ENCODE results near the gene RXFP2.

Gene RXFP2

GRCh38 chr13:31769575-31769974, 30.2 kb downstream of the RXFP2 start:
- DNase-seq, result no peak

GRCh38 chr13:31772231-31772630, 32.9 kb downstream of the RXFP2 start:
- no peak for DNase-seq

DNA sequence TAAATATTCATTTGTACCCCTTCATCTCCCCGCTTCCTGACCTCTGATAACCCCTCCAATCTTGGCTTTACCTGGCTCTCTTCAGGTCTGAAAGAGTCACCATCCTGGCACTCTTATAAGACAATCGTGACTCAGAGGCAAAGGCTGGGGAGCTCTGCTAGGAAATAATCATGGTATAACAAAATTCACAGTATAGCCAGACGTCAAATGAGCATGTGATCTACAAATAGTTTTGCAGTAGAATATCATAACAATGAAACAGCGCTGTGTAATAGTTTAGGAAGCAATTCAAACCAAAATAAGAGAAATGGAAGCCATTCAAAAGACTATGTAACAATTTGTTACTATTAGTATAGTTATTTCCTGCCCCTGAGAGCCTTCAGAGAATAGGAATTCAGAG, 34.2 kb downstream of the RXFP2 start:
- no peak for DNase-seq

DNA sequence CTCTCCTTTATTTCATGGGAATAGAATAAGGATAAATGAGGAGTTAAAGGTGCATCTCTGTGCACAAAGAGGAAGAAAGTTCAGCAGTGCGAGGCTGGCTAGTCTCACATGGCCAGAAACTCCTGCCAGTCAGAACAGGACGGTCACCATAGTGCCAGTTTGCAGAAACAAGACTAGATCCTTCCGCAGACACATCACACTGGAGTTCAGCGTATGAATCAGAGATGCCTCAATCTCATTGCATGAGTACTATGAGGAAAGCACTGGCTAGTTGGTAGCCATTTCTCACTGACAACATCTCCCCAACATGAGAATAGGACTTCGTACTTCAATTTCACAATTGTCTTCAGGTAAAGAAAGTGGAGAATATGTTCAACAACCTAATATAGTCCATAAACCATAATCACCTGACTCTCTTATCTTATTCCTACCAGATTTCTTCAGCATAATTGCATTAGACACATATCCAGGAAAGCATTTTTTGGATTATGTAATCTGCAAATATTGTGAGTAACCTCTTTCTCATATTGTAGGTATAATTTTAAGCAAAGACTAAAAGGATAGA, 34.9 kb downstream of the RXFP2 start:
- DNase-seq, result no peak

DNA sequence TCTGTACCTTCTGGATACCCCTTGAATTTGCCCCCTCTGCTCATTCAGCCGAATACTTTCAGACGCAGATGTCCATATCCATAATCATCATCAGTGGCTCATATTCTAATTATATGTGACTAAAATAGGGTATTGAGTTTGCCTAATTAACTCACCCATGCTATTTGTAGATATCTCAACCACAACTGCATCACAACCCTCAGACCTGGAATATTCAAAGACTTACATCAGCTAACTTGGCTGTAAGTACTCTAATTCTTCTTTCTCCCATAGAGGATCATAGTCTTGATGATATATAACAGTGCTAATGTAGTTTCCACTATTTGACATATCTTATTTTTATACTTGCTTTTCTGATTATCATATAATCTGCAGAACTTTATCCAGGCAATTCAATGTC, 35.8 kb downstream of the RXFP2 start:
- DNase-seq, result no peak

DNA sequence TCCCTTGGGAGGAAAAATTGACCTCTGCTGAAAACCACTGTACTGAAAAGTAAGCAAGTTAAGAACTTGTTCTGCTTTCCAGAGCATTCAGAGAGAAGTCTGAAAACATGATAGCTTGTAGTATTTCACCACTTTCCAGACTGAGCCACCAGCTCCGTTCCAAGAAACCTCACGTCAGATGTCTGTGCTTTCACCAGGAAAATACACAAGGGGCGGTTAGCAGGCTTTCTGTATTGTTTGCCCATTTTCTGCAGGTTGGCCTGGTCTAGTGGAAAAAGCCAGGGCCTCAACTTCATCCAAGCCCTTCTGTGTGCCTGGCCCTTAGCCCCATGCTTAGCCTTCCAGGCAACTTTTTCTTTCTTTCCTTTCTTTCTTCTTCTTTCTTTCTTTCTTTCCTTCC, 36.4 kb downstream of the RXFP2 start:
- DNase-seq, result no peak

- no peak for DNase-seq
These were observed 41.7 kb downstream of the RXFP2 start for GRCh38 chr13:31781064-31781463.

DNA sequence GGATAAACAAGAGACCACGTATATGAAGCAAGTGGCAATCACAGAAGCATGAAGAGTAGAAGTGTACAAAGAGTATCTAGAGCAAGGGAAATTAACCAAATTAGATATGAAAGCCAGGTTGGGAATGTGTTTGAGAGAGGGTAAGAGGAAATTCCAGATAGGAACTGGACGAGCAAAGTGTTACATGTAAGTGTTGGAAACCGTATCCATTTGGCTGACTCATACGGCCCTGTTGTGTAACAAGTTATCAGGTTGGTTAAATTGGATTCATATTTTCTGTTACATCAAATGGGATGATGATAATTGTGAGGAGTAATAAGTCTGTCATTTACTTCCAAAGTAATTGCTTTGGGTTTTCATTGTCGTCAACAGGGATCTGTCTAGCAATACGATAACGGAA, 46.7 kb downstream of the RXFP2 start:
- no peak for DNase-seq

DNA sequence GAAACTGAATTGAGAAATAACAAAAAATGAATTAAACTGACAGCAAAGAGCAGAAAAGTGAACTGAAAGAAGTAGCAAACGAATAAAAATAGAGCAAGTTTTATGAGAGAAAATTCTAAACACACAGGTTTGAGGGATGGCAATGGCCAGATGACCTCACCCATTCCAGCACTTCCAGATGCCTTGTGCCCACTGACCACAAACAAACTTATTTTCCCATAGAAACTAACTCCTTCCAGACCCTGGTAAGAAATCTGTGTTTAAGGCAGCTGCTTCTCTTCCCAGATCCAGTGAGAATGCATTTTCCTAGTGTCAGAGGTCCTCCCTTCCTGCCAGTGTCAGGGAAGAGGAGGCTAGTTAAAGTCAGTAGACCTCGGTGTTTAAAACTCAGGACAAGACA, 51.7 kb downstream of the RXFP2 start:
- DNase-seq, result no peak

DNA sequence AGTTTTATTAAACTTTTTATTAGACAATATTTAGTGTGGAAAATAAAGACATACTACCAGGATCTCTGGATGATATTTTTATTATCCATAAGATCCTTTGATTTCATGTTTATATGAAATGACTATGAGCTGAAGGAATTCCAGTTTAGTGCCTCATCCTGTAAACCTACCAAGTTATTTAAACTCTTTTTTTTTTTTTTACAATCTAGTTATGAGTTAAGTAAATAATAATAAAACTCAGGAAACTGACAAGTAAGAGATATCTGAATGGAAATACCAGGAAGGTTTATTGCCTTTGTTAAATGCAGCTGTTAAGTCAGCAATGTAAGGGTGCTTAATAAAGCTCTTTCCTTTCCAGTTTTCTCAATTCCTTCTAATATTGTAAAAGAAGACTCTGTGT, 53.9 kb downstream of the RXFP2 start:
- DNase-seq, result no peak

DNA sequence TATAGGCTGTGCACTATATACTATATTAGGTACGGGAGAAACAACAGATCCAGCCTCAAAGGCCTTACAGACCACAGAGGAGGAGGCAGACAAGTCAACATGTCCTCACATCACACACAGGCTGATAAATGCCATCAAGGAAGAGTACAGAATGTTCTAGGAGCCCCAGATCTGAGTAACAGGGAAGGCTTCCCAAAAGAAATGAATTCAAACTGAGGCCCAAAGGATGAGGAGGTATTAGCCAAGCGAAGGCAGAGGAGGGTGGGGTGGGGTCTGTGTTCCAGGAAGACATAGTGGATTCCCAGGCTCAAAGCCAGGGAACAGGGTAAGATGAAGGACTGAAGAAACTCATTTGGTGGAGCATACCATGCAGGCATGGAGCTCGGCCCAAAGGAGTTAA, 55.1 kb downstream of the RXFP2 start:
- DNase-seq, result no peak

DNA sequence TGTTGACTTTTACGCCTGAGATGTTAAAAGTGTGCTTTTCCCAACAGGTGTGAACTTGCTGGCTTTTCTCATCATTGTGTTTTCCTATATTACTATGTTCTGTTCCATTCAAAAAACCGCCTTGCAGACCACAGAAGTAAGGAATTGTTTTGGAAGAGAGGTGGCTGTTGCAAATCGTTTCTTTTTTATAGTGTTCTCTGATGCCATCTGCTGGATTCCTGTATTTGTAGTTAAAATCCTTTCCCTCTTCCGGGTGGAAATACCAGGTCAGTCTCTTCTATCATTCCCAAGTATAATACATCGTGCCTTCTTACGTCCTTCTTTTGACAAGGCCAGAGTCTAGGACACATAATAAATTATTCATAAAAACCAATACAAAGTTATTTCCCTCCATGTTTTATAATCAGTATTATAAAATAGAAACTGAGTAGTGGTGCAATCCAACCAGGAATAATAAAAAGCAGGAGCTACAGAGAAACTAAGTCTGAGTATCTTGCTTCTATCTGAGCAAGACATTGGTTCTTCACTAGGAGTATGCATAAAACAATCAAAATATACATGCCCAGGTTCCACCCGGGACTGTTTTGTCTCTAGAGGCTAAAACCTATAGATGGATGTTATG, 57.9 kb downstream of the RXFP2 start:
- peak; percentile 2 for DNase-seq

DNA sequence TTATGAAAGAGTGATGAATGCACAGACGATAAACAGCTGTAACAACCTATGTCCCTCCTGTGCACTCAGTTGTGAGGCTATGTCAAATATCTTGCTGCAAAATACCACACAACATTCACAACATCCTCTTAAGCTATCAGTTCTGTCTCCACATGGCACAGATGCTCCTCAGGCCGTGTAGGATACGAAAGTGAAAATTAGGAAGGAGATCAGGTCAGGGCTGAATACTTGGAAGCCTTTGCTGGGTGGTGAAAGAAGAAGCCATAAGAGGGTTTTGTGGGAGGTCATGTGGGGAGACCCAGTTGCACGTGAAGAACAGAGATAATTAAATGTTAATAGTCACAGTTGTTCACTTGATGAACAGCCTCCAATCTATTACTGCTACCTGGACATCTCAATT, 58.9 kb downstream of the RXFP2 start:
- DNase-seq, result no peak

- DNase-seq, result no peak
These were observed 61.8 kb downstream of the RXFP2 start for GRCh38 chr13:31801088-31801487.

DNA sequence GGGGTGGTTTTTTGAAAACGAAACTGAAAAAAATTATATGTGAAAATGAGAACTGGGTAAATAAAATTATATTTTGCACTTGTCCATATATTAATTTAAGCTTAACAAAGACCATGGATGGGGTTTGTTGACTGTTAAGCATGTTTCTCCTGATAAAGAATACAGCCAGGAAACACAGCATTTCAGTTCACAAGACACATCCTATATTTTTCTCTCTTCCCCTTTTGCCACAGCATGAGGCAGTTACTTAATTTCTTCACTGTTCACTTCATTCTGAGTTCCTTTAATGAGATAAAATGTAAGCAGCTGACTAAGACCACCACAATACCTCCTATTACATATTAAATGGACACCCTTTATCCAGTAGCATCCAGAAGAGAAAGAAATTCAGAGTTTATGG, 64.0 kb downstream of the RXFP2 start:
- DNase-seq, result no peak

DNA sequence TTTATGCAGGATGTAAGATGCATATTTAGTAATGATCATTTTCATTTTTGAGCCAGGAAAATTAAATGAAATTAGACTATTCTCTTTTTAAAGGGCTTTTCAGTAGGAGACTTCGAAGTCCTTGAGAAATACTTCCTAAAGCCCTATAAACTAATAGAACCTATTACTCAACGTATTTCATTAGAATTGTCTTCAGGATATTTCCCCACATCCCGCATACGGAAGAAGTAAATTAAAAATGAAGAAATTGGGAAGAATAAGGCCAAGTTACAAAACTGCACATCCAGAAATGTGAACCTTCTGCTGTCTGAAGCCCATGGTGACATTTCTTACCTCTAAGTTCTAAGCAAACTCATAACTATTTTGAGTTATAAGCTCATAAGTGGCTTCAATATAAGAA, 66.5 kb downstream of the RXFP2 start:
- DNase-seq, result no peak

DNA sequence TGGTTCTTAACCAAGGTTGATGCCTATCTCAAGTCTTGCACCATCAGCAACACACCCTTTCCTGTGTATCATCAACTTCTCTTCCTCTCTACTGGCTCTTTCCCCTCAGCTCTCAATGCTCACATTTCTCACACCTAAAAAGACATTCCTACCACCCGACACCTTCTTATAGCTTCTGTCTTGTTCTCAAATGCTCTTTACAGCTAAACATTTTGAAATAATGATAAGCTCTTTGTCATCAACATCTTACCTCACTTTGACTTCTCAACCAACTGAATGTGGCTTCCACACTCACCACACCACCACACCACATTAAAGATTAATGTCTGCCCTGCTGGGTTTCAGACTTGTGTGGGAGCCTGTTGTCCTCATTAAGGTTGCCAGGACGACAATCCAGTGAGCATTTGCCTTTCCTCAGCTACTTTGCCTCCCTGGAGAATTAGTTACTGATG, 67.8 kb downstream of the RXFP2 start:
- no peak for DNase-seq

DNA sequence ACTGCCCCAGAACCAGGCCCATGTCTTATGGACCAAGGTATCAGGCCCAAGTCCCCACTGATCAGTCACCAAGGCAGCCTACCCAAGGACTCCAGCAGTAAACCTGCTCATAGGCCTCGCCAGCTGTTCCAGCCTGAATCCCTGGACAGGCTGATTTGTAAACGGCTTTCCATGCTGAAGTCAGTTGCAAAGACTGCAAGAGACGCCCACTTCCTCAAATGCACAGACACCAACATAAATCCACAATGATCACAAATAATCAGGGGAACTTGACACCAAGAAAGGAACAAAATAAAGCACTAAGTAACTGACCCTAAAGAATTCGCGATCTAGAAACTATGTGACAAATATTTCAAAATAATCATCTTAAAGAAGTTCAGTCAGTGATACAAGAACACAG, 75.2 kb downstream of the RXFP2 start:
- DNase-seq, result no peak

DNA sequence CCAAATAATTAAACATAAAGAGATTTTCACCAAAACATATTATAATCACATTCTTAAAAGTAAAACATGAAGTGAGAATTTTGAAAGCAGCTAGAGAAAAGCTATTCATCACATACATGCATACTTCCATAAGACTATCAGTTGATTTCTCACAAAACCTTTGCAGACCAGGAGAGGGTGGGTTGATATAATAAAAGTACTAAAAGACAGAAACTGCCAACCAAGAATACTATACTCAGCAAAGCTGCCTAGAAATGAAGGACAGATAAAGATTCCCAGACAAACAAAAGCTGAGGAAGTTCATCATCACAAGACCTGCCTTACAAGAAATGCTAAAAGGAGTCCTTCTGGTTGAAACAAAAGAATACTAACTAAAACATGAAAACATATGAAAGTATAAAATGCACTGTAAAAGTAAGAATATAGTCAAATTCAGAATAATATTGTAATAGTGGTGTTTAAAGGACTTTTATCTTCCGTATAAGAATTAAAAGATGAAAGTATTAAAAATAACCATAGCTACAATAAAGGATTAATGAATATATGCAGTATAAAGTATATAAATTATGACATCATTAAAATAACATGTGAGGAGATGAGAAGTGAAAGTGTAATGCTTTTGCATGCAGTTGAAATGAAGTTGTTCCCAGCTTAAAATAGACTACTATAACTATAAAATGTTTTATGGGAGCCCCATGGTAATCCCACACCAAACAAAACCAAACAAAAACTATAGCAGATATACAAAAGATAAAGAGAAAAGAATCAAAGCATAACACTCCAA, 76.2 kb downstream of the RXFP2 start:
- DNase-seq, result no peak

DNA sequence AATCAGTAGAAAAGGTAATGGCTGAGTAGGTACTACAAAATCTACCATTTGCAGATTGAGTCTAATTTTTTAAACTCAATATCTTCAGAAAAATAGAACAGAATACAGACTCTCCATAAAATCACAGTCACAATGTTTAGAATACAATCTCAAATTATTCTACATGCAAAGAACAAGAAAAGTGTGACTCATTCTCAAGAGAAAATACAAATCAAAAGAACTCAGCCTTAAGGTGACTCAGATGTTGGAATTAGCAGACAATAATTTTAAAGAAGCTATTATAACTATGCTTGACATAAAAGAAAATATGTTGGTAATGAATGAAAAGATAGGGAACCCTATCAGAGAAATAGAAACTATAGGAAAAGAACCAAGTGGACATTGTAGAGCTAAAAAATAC, 78.9 kb downstream of the RXFP2 start:
- DNase-seq, result no peak

GRCh38 chr13:31824705-31825517, 85.6 kb downstream of the RXFP2 start:
- DNase-seq, result peak; percentile 3

DNA sequence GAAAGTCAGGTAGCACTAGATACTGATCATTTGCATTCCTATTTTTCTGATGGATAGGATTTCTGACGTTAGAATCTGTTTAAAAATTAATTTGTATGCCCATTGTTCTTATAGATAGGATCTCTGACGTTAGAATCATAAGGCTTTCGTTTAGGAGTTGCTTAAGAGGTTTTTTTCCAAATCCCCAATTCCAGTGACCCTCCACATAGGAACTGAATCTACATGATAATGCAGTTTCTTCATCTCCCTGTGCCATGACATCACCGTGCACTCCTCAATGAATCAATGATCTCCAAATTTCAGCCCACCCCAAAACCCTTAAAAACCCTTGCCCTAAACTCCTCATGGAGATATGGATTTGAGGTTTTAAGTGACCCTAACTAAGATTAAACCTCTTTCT, 87.2 kb downstream of the RXFP2 start:
- DNase-seq, result no peak

GRCh38 chr13:31827707-31828106, 88.4 kb downstream of the RXFP2 start:
- DNase-seq, result no peak

DNA sequence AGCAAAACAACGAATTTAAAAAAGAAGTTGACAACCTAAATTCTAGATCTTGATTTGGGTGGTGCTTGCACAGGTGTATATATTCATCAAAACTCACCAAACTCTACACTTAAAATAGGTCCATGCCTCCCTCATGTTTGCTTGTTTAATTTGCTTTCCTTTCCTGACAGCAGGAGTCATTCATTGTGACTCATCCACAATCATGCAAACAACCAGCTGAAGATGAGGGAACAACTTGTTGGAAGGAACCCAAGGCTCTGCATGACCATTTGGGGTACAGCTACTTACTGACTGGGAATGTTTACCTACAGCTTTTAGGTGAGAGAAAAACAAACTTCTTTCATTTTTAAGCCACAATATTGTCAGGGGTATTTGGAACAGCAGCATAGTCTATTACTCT, 96.6 kb downstream of the RXFP2 start:
- DNase-seq, result peak; percentile 68

All from NCI-H345 (cell line).